Mesenchymal stem cell (in vitro differentiated cells and primary cell): Measurements from ENCODE around the gene MYO9A.

Experiments used
- DNase-seq: peaks from one replicate; pipeline ENCODE4 v3.0.0-alpha.2; 2013
- H2AFZ ChIP-seq: one replicate; pipeline ENCODE4 v1.6.1; 2013; ENCODE audit warnings: low read depth, mild to moderate bottlenecking, control low read depth, inconsistent platforms, low read length, moderate library complexity
- H2AK5ac ChIP-seq: 2 replicates; pipeline ENCODE4 v1.6.1; 2013; ENCODE audit warnings: low read length, moderate library complexity, mild to moderate bottlenecking, inconsistent platforms; ENCODE audit not compliant: severe bottlenecking
- H2BK120ac ChIP-seq: one replicate; pipeline ENCODE4 v1.6.1; 2013; ENCODE audit warnings: low read depth, mild to moderate bottlenecking, inconsistent platforms, low read length, moderate library complexity
- H2BK12ac ChIP-seq, 2 experiments: one replicate each; pipeline ENCODE4 v1.6.1; 2013; ENCODE audit warnings: inconsistent platforms in 2 of 2, low read length in 2 of 2, mild to moderate bottlenecking in 2 of 2, moderate library complexity in 2 of 2, control low read depth in 1 of 2
- H2BK15ac ChIP-seq: one replicate; pipeline ENCODE4 v1.6.1; 2013; ENCODE audit warnings: mild to moderate bottlenecking, low read depth, inconsistent platforms; ENCODE audit not compliant: poor library complexity, severe bottlenecking
- H2BK5ac ChIP-seq: 2 replicates; pipeline ENCODE4 v1.6.1; 2013; ENCODE audit warnings: low read depth, mild to moderate bottlenecking, low read length, control low read depth, inconsistent platforms; ENCODE audit not compliant: poor library complexity, severe bottlenecking
- H3K14ac ChIP-seq, 2 experiments: one replicate each; pipeline ENCODE4 v1.6.1; 2013; ENCODE audit warnings: inconsistent platforms in 2 of 2, low read length in 2 of 2, control low read depth in 1 of 2, mild to moderate bottlenecking in 1 of 2, moderate library complexity in 1 of 2
- H3K18ac ChIP-seq, 2 experiments: one replicate each; pipeline ENCODE4 v1.6.1; 2013; ENCODE audit warnings: inconsistent platforms in 2 of 2, low read length in 2 of 2, control low read depth in 1 of 2, low read depth in 1 of 2, mild to moderate bottlenecking in 1 of 2
- H3K23ac ChIP-seq, 2 experiments: one replicate each; pipeline ENCODE4 v1.6.1; 2013; ENCODE audit warnings: inconsistent platforms in 2 of 2, low read length in 2 of 2, mild to moderate bottlenecking in 2 of 2, moderate library complexity in 2 of 2, control low read depth in 1 of 2
- H3K27ac ChIP-seq: 2 replicates; pipeline ENCODE4 v1.5.1; 2013; ENCODE audit warnings: mild to moderate bottlenecking, moderate library complexity, low read length, control low read depth, inconsistent platforms; ENCODE audit not compliant: poor library complexity, severe bottlenecking
- H3K27me3 ChIP-seq, 2 experiments: 2 replicates each; pipeline versions ENCODE4 v1.6.1 to v1.7.0; 2013; ENCODE audit warnings: low read length in 2 of 2, mild to moderate bottlenecking in 2 of 2, moderate library complexity in 2 of 2, control low read depth in 1 of 2, inconsistent platforms in 1 of 2; ENCODE audit not compliant: control insufficient read depth in 1 of 2, insufficient read depth in 1 of 2
- H3K36me3 ChIP-seq, 2 experiments: 2 replicates each; pipeline versions ENCODE4 v1.6.1 to v1.7.0; 2013; ENCODE audit warnings: low read length in 2 of 2, control low read depth in 1 of 2, inconsistent platforms in 1 of 2, low read depth in 1 of 2, mild to moderate bottlenecking in 1 of 2; ENCODE audit not compliant: insufficient read depth in 2 of 2, control insufficient read depth in 1 of 2
- H3K4ac ChIP-seq, 2 experiments: one replicate each; pipeline ENCODE4 v1.6.1; 2013; ENCODE audit warnings: inconsistent platforms in 2 of 2, low read length in 2 of 2, mild to moderate bottlenecking in 2 of 2, moderate library complexity in 2 of 2, control low read depth in 1 of 2, low read depth in 1 of 2
- H3K4me1 ChIP-seq: 2 replicates; pipeline ENCODE4 v1.6.1; 2013; ENCODE audit warnings: low read depth, low read length, control low read depth; ENCODE audit not compliant: control insufficient read depth, insufficient read depth
- H3K4me2 ChIP-seq: 2 replicates; pipeline ENCODE4 v1.6.1; 2013; ENCODE audit warnings: low read length, mild to moderate bottlenecking, inconsistent platforms; ENCODE audit not compliant: poor library complexity, severe bottlenecking
- H3K4me3 ChIP-seq, 2 experiments: 2 replicates each; pipeline versions ENCODE4 v1.5.1 to v1.7.0; 2013; ENCODE audit warnings: low read length in 2 of 2, mild to moderate bottlenecking in 2 of 2, control low read depth in 1 of 2, low read depth in 1 of 2; ENCODE audit not compliant: insufficient read depth in 1 of 2
- H3K79me1 ChIP-seq: replicated peaks from 2 replicates; pipeline ENCODE4 v1.6.1; 2013; ENCODE audit warnings: mild to moderate bottlenecking, control low read depth, low read length, inconsistent platforms; ENCODE audit not compliant: poor library complexity, severe bottlenecking
- H3K9ac ChIP-seq: 2 replicates; pipeline ENCODE4 v1.7.0; 2013; ENCODE audit warnings: mild to moderate bottlenecking, low read length, moderate library complexity
- H3K9me3 ChIP-seq: 2 replicates; pipeline ENCODE4 v1.7.0; 2013; ENCODE audit warnings: mild to moderate bottlenecking, low read length; ENCODE audit not compliant: control insufficient read depth
- H4K8ac ChIP-seq: one replicate; pipeline ENCODE4 v1.6.1; 2013; ENCODE audit warnings: inconsistent platforms, mild to moderate bottlenecking, low read length, moderate library complexity
- H4K91ac ChIP-seq: one replicate; pipeline ENCODE4 v1.6.1; 2013; ENCODE audit warnings: mild to moderate bottlenecking, low read length, inconsistent platforms
- WGBS: methylation state at CpG from one replicate; pipeline ENCODE4 v1.1.7; 2013; ENCODE audit warnings: mixed read lengths; 5-methylcytosine and 5-hydroxymethylcytosine counted together

MYO9A gene

GRCh38 chr15:72062319-72062718 is 55.6 kb downstream of the MYO9A start:
- Histone ChIP-seq H2AFZ (no peak overlapping the region), H4K8ac (no peak overlapping the region), H3K36me3 (peaks cover 0 to 5% of the 10 kb centered on the region in 2 experiments), H3K4ac (no peak overlapping the region), H4K91ac (no peak overlapping the region), H3K18ac (no peak overlapping the region), H3K9me3 (no peaks in the 10 kb centered on the region), H3K4me2 (no peak overlapping the region), H3K23ac (no peak overlapping the region), H2AK5ac (no peak overlapping the region), H3K4me3 (no peak overlapping the region), H3K9ac (no peak overlapping the region), H2BK5ac (no peak overlapping the region), H2BK15ac (no peak overlapping the region), H3K79me1 (peaks cover 21% of the 10 kb centered on the region), H2BK12ac (no peak overlapping the region), H3K27me3 (no peaks in the 10 kb centered on the region), H2BK120ac (no peak overlapping the region), H3K4me1 (no peaks in the 10 kb centered on the region), H3K27ac (no peak overlapping the region), H3K14ac (no peak overlapping the region)
- DNase-seq = no peak

GRCh38 chr15:72060687-72061250 is 57.2 kb downstream of the MYO9A start:
- Histone ChIP-seq H2BK120ac (no peak overlapping the region), H3K18ac (peak overlapping the region in 1 of 2 experiments; percentile 38), H3K9me3 (no peaks in the 10 kb centered on the region), H3K4me2 (no peak overlapping the region), H3K4me3 (no peak overlapping the region), H2BK5ac (no peak overlapping the region), H4K91ac (no peak overlapping the region), H3K4ac (no peak overlapping the region), H2AK5ac (no peak overlapping the region), H2BK12ac (peak overlapping the region in 1 of 2 experiments; percentile 37), H3K27me3 (no peaks in the 10 kb centered on the region), H3K23ac (no peak overlapping the region), H3K79me1 (peaks cover 28% of the 10 kb centered on the region), H3K14ac (peak overlapping the region in 1 of 2 experiments; percentile 11), H3K27ac (no peak overlapping the region), H3K36me3 (peaks cover 0 to 5% of the 10 kb centered on the region in 2 experiments), H2BK15ac (no peak overlapping the region), H3K4me1 (no peaks in the 10 kb centered on the region), H2AFZ (no peak overlapping the region), H4K8ac (no peak overlapping the region), H3K9ac (no peak overlapping the region)
- WGBS = 86% methylated on average over 2 of the region's 2 CpGs
- no peak for DNase-seq

GRCh38 chr15:72058585-72058984 is 59.4 kb downstream of the MYO9A start:
- H3K27ac ChIP-seq = no peak overlapping the region
- no peak overlapping the region for H3K14ac ChIP-seq
- 92% methylated on average over 1 of the region's 1 CpG for WGBS
- DNase-seq = no peak
- no peak overlapping the region for H2AFZ ChIP-seq
- peak overlapping the region; percentile 37 for H3K9ac ChIP-seq
- no peak overlapping the region for H3K4ac ChIP-seq
- no peaks in the 10 kb centered on the region for H3K4me1 ChIP-seq
- H2BK15ac ChIP-seq = no peak overlapping the region
- H3K18ac ChIP-seq = no peak overlapping the region
- no peak overlapping the region for H3K4me3 ChIP-seq
- no peak overlapping the region for H2BK12ac ChIP-seq
- H3K23ac ChIP-seq = no peak overlapping the region
- H2AK5ac ChIP-seq = no peak overlapping the region
- H4K91ac ChIP-seq = no peak overlapping the region
- H3K4me2 ChIP-seq = no peak overlapping the region
- H4K8ac ChIP-seq = no peak overlapping the region
- H3K9me3 ChIP-seq = no peaks in the 10 kb centered on the region
- H2BK5ac ChIP-seq = no peak overlapping the region
- H3K79me1 ChIP-seq = peaks cover 33% of the 10 kb centered on the region
- peaks cover 0 to 5% of the 10 kb centered on the region in 2 experiments for H3K36me3 ChIP-seq
- no peaks in the 10 kb centered on the region for H3K27me3 ChIP-seq
- no peak overlapping the region for H2BK120ac ChIP-seq

- H3K4me3 ChIP-seq = peak overlapping the region in 1 of 2 experiments; percentile 72
- H2AK5ac ChIP-seq = no peak overlapping the region
- H4K91ac ChIP-seq = no peak overlapping the region
- H2AFZ ChIP-seq = no peak overlapping the region
- no peak overlapping the region for H3K27ac ChIP-seq
- H3K23ac ChIP-seq = no peak overlapping the region
- H3K4me2 ChIP-seq = no peak overlapping the region
- no peaks in the 10 kb centered on the region for H3K9me3 ChIP-seq
- H3K14ac ChIP-seq = no peak overlapping the region
- peaks cover 37% of the 10 kb centered on the region for H3K79me1 ChIP-seq
- peak overlapping the region; percentile 63 for H3K9ac ChIP-seq
- no peak overlapping the region for H2BK120ac ChIP-seq
- H3K4ac ChIP-seq = no peak overlapping the region
- H3K18ac ChIP-seq = no peak overlapping the region
- no peaks in the 10 kb centered on the region for H3K4me1 ChIP-seq
- no peak overlapping the region for H2BK15ac ChIP-seq
- peaks cover 0 to 5% of the 10 kb centered on the region in 2 experiments for H3K36me3 ChIP-seq
- no peak overlapping the region for H2BK5ac ChIP-seq
- DNase-seq = peak; percentile 29
- no peaks in the 10 kb centered on the region for H3K27me3 ChIP-seq
- H4K8ac ChIP-seq = no peak overlapping the region
- 75% methylated on average over 4 of the region's 4 CpGs for WGBS
- H2BK12ac ChIP-seq = no peak overlapping the region
Measured at GRCh38 chr15:72057548-72058091, 60.3 kb downstream of the MYO9A start.
